HG02943 (cell line): ENCODE measurements around the gene DHRS7.

ENCODE experiments used
- ATAC-seq: cut with Tn5 transposase; IDR thresholded peaks from one replicate; pipeline ENCODE4 v1.9.1; 2021; ENCODE audit warnings: mild to moderate bottlenecking, low read depth, moderate library complexity; ENCODE audit not compliant: unreplicated experiment

DHRS7 gene, protein sequence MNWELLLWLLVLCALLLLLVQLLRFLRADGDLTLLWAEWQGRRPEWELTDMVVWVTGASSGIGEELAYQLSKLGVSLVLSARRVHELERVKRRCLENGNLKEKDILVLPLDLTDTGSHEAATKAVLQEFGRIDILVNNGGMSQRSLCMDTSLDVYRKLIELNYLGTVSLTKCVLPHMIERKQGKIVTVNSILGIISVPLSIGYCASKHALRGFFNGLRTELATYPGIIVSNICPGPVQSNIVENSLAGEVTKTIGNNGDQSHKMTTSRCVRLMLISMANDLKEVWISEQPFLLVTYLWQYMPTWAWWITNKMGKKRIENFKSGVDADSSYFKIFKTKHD

DNA sequence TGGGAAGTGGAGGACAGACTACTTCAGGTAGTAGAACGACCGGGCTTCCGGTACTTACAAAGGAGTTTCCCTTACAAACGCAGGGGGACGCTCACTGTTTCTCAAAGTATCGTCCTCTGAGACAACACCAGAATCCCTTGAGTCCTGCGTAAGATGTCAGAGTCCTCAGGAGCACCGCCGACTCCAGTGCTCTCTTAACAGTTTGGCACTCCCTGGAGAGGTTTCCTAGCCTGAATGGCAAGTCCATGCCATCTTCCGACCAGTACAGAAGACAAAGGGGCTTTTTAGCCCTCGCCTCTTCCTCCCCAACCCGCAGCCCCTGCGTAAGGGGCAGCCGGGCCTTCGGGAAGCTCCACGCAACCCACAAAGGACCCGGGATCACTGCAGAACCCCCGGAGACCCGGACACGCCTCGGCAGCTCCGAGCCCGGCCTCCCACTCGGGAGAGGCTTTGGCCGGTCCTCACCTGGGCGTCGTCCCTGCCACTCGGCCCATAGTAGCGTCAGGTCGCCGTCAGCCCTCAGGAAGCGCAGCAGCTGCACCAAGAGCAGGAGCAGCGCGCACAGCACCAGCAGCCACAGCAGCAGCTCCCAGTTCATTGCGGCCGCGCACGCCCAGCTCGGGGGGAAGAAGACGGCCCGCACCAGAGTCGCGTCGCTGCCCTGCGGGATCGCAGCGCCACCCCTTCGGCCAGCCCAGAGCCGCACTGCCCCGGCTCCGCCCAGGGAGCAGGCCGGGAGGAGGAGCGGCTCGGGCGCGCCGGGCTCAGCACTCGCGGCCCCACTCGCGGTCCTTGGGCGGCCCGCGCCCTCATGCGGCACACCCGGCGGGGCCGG lies at the start of gene DHRS7:
Gene DHRS7, minus strand, starts transcription at position 687 of the 835 bp plus-strand sequence. Its CDS starts 89 bp downstream, at position 598.
- ATAC-seq = peak; percentile 78

DNA sequence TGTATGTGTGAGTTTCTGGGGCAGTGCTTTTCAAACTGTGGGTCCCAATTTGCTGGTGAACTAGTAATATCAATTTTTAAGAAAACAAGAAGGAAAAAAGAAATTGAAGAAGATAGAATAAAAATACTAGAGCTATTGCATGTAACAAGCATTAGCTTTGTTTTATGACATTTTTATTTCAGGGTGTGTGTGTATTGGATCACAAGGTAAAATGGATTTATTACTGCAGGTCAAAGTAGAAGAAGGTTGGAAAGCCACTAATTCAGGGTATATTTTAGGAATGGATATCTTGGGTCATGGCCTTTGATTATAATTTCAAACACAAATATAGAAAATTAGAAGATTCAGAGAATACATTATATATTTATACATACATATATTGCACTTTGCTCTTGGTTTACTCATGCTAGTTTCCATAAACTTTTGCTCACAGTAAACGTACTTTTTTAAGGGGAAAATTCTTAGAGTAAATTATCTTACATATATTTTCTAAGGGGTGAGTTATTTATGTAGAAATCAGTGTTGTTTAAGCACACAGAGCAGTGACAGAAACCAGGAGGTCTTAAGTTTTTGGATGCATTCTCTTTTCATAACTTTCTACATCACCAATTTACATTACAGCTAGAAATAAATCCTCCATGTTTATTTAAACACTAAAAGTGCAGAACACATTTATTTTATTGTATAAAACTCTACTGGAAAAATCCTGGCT lies 49.4 kb upstream of the DHRS7 start:
- no peak for ATAC-seq

DNA sequence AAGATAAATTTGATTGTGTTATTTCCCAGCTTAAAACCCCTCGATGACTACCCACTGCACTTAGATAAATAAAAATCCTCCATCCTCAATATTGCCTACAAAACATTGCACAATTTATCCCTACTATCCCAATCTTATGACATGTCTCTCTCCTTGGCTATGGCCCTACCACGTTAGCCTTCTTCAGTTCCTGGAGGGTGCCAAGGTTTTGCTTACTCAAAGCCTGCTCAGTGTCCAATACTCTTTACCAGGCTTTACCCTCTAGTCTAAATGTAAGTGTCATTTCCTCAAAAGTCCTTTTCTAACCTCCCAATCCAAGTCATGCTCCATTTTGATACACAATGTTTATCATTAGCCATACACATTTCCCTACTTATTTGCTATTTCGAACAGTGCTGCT lies 48.8 kb upstream of the DHRS7 start:
- no peak for ATAC-seq

DNA sequence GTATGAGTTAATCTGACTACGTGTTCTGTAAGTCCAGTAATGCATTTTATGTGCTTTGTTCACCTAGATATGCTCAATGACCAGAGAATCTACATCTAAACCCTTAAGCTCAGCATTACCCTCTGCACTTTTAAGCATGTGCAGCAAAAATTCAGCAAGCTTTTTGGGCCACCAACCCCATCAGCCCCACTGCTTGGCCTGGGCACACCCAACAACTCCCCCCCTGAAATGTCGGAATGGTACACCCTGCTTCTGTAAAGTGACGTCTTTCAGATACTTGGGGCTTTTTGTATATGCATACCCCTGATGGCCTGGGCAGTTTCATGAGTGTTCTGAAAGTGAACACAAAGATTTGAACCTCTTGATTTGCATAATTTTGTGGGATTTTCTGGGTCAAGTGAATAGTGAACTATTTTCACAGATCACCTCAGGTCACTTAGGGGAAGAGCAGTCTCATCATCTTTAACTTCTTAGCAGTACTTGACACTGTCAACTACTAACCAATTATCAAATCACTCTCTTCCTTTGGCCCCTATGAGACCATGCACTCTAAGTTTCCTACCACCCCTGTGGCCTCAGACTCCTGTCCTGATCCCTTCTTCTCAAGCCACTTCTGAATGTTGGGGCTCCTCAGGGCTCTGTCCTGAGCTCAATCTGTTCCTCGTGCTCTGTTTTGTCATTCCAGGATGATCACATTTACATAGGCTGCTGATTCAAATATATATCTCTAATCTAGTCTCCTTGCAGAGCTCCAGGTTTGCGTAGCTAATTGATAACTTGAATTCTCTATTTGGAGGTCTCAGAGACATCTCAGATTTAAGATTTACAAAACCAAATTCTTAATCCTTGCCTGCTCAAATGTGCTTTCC lies 47.5 kb upstream of the DHRS7 start:
- peak; percentile 95 for ATAC-seq

DNA sequence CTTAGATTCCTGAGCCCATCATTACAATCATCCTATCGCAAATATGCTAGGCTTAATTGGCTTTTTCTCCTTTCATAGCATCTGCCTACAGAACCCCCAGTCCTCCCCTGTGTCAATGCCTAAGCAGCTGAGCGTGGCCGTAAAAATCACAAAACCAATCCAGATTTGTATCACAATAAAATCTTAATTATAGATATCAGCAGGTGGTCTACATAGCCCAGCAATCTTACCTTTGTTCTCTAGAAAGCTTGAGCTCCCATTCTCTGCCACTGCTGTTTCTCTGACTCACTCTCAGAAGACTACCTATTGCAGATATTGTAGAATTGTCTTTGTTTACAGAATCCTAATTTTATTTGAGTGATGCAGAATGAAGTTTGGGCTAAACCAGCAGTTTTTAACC lies 46.0 kb upstream of the DHRS7 start:
- ATAC-seq = no peak

DNA sequence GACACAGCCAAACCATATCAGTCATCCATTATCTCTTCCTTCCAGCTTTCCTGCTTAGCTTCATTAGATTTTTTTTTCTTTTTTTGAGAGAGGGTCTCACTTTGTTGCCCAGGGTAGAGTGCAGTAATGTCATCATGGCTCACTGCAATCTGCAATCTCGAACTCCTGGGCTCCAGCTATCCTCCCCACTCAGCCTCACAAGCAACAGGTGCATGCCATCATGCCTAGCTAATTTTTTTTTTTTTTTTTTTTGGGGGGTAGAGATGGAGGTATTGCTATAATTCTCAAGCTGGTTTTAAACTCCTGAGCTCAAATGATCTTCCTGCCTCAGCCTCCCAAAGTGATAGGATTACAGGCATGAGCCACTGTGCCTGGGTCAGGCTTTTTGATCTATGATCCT lies 45.5 kb upstream of the DHRS7 start:
- no peak for ATAC-seq

DNA sequence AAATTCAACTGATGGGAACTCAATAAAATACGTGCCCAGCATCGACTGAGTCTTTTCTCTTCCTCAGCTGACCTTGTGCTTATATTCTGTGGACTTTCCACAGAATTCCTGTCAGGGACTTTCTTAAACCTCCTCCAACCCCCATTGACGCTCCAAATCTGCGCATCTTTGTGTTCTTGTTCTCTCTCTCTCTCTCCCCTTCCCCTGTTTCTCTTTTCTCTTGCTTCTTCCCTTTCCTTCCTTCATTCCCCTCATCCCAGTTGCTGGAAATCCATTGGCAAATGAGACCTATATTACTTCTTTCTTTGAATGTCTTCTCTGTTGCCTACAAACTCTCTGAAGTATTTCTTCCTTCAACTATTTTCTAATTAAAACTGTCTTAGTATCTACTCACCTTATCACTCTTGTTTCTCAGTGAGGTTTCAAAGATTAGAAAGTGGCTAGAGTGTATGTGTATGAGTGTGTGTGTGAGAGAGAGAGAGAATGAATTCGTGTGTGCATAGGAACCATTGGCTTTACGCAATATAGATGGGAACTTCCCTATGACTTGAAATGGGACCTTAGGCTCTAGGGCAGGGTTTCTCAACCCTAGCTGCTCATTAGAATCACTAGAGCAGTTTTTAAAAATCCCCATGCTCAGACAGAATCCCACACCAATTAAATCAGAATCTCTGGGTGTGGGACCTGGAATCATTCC lies 41.8 kb upstream of the DHRS7 start:
- ATAC-seq = no peak

DNA sequence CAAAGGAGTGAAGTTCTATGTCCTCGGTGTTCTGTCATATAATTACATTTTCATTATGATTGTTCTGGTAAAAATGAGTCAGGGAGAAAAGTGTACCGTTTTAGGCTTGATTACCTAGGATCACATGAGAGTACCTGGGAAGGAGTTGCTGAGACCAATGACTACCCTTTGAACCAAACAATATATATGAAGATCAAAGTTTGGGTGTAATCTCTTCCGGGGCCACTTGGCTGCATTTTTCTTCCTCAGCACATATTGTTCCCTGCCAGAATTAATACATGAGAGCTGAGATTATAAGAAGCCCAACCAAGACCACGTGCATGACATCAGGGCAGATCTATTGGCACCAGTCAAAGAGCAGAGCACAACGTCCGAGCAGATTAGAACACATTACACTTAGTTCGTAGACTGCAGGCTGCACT lies 41.1 kb upstream of the DHRS7 start:
- no peak for ATAC-seq

DNA sequence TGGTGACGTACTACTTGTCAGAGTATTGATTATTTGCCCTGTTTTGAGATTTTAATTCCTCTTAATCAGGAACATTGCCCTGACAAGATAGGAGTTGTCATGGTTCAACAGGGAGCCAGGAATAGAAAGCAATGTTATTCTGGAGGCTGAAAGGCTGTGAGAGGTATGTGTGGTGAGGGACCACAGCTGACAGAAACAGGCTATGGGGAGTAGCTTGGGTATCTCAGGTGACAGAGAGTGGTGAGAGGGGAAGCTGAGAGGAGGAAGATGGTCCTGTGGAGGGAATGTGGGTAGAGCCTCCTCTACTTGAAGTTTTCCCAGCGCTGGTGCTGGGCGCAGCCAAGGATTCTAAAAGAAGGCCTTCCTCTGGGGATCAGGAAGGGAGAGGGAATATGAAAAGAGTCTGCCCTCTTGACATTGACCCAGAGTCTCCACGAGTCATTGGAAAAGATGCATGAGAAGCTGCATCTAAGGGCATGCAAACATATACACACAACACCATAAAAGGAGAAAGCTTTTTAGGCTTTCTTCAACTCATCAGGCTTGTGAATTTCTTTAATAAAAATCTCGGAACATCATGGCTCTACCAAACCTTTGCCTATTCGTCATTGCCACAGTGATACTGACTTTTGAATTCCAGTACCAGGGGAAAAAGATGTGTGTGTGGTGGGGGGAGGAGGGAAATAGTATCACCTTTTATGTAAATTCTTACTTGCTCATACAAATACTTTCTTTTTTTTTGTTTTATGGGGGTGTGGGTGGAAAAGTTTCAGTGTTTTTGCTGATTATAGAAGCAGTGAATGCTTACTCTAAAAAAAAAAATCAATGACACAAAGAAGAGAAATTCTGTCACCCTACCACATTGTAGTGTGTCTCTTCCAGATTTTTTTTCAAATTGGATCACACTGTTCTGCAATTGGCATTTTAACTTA lies 39.9 kb upstream of the DHRS7 start:
- ATAC-seq = no peak

DNA sequence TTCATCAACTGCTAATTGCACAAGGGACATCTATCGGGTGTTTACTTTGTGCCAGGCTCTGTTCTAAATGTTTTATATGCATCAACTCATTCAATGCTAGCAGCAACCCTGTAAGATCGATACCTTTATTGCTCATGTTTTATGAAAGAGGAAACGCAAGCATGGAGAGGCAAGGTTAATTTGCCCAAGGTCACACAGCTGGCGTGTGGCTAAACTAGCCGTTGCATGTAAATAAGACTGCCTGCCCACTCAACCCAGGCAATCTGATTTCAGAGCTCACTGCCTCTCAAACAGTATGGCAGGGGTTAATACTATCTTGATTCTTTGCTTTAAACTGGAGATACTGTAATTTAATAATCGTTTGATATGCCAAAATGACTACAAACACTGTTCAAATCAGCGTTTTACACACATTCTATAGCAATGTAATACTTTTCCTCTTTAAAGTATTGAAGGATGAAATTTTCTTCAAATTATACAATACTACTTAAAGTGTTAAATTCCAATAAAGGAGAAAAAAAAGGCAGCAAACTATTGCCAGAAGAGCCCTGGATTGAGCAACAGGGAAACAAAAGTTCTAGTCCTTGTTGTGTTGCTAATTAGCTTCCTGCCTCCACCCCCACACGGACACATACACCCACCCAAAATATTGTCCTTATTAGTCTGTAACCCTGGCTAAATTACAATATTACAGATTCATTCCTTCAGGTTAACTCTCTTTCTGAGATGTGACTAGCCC lies 39.1 kb upstream of the DHRS7 start:
- ATAC-seq = peak; percentile 79

DNA sequence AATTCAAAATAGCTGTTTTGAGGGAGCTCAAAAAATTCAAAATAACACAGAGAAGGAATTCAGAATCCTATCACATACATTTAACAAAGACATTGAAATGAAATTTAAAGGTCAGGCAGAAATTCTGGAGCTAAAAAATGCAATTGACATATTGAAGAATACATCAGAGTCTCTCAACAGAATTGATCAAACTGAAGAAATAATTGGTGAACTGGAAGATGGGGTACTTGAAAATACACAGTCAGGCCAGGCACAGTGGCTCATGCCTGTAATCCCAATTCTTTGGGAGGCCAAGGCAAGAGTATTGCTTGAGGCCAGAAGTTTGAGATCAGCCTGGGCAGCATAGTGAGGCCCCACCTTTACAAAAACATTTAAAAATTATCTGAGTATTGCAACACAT lies 34.1 kb upstream of the DHRS7 start:
- ATAC-seq = no peak

DNA sequence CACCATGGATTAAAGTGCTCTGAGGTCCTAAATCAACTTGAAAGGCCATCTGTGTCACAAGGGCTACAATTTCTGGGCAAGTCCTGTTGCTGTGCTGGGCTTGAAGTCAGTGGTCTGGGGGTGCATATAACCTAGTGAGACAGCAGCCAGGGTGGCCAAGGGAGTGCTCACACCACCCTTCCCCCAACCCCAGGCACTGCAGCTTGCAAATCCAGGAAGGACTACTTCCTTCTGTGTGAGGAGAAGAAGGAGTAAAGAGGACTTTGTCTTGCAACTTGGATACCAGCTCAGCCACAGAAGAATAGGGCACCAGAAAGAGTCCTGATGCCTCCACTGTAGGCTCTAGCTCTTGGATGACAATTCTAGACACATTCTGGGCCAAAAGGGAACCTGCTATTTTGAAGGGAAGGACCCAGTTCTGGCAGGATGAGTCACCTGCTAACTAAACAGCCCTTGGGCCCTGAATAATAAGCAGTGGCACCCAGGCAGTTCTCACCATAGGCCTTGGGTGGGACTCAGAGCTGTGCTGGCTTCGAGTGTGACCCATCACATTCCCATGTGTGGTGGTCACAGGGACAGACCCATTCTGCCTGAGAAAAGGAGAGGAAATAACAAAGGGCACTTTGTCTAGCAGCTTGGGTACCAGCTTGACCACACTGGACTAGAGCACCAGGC lies 32.6 kb upstream of the DHRS7 start:
- ATAC-seq = no peak

DNA sequence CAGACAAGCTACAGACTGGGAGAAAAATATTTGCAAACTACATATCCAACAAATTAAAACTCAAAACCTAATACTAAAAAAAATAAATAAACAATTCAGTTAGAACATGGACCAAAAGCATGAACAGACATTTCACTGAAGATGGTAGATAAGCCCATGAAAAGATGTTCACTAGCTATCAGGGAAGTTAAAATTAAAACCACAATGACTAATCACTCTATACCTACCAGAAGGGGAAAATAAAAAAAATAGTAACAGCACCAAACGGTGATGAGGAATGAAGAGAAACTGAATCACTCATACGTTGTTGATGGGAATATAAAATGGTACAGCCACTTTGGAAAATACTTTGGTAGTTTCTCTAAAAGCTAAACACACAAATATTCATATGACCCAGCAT lies 31.1 kb upstream of the DHRS7 start:
- ATAC-seq = no peak

DNA sequence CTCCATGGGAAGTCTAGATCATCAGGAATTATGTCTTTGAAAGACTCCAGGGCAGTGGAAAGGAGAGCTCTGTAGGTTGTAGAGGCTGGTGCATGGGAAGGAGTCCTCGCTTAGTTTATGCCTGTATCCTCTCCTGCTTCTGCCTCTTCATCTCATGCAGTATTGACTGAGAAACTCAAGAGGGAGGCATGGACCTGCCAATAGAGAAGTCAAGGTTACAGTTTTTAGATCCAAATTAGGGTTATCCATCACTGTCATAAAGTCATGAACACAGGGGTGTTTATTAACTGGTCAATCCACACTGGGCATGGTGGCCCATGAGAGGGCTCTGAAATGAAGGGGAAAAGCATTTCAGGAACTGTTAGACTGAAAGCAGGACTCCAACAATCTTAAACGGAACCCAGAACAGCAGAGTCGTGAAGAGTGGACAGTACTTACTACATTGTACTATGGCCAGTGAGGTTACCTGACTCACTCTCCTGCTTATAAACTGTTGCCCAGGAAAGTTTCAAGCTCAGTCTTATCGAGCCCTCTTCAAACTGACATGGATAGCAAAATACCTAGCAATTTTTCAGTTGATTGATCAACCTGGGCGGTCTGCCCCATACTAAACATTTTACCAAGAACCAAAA lies 30.1 kb upstream of the DHRS7 start:
- ATAC-seq = no peak

DNA sequence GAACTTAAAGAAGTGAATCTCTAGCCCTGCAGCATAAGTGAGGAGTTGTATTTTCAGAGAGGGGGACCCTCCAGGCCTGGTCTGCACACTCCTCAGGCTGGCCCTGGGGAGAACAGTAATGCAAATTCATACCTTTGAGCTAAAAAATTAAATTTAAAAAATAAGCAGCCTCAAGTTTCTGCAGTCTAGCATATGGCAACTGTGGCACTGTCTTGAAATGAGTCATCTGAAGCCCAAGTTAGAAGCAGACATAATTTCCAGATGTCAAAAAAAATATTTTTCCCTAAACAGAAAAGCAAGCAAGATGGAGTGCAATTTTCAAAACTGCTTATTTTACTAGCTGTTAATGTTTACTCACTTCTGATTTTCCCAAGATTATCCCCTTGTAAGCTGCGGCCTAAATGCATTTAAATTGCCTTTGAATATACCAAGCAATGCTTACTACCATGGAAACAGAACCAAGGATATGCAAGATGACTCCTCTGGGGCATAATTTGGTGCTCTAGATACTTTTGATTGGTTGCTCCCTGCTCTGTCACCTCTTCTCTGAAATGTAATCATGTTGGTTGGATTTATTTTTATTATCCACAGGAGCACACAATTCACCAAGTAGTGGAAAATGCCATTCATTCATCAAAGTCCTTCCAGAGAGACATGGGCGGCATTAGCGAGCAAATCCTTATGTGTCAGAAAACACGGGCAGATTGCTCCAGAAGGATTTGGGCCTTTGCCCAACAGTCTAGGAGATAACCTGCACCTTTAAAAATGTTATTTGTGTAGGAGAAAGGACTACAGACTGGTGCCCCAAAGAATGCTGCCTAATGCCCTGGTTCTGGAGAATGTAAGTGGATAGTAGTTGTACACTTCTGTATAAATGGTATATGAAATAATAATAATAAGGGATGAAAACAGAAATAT lies 25.0 kb upstream of the DHRS7 start:
- no peak for ATAC-seq

DNA sequence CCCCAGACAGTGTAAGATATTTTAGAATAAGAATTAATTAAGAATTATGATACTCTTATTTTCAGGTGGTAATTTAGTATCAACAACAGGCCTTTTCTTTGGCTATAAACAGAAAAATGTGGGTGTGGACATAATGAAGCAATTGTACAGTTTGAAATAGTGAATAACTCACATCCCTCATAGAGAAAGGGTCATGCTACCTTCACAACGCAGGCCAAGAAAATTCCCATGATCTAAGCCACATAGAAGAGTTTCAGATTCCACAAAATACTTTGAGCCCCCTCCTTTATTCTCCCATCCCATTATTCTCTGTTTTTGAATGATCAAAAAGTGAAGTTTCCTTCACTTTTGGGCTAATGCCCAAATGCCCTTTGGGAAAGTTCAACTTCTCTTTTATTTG lies 23.5 kb upstream of the DHRS7 start:
- ATAC-seq = no peak
